Measurements from ENCODE around the gene SNX5. TPM values are rescaled to one million over a fixed set of nuclear protein-coding genes. Genes with fewer than 3 reads are reported as not detected.

SNX5 gene
- total and polyA plus RNA-seq, 9 of the 15 experiments (the other 6 are each of a cell fraction or from before 2014, with no cell fraction given): 53.5 to 276 (median 160) TPM

GRCh38 chr20:17995967-17996819 is 27.6 kb upstream of the SNX5 start (continued):
- TF ChIP-seq REST (IDR thresholded peaks at IDR 0.05; ENCODE audit: borderline replicate concordance) (peak; percentile 62; the same call in 1 of the 2 replicates), REST (CRISPR knock-in tag; IDR thresholded peaks at IDR 0.05; ENCODE audit: low read depth) (no peak), FOXA1 (IDR thresholded peaks at IDR 0.05; ENCODE audit: borderline replicate concordance) (no peak), HMBOX1 (IDR thresholded peaks at IDR 0.05) (no peak), KLF16 (IDR thresholded peaks at IDR 0.05) (peak; percentile 68), TEAD1 (CRISPR knock-in tag; IDR thresholded peaks at IDR 0.05) (no peak), CREB3 (tag; conservative IDR thresholded peaks at IDR 0.05; ENCODE audit: low read depth) (no peak), ZBTB1 (CRISPR knock-in tag; IDR thresholded peaks at IDR 0.05; ENCODE audit: borderline replicate concordance, low read depth) (no peak), ZNF253 (CRISPR knock-in tag; conservative IDR thresholded peaks at IDR 0.05) (no peak), RB1 (IDR thresholded peaks at IDR 0.05; ENCODE audit: low read depth) (0 out of 2 replicates have a peak, but pooled peaks have one; percentile 22), CTCF (IDR thresholded peaks at IDR 0.05 in 2 of 3, conservative IDR thresholded peaks at IDR 0.05 in 1 of 3; ENCODE audit: insufficient read depth in 2 of 3, low read depth in 1 of 3, low read length in 3 of 3) (peak; percentile 69 to 89 (median 81)), BACH1 (tag; IDR thresholded peaks at IDR 0.05) (no peak), POLR2G (IDR thresholded peaks at IDR 0.05; ENCODE audit: low read depth, low read length) (no peak)

Data from K562 (cell line).